Spleen (tissue), 7 donors: ENCODE data around the gene ZNF436.
A peak's percentile ranks its signal among the peaks of the same experiment; 100 is the strongest.

Experiments used
- CTCF ChIP-seq, 11 experiments: fragments of 200-600 bp in 7 of 11; fragments of 450-650 bp in 4 of 11; sonication (generic) in 4 of 11; IDR thresholded peaks in 8 of 11; conservative IDR thresholded peaks in 3 of 11; 1 replicate in 7 of 11; 2 replicates in 4 of 11; pipeline versions ENCODE4 v1.4.0 to v1.8.0; 2016 to 2021; ENCODE audit warnings: antibody characterized with exemption in 11 of 11, inconsistent platforms in 4 of 11, mild to moderate bottlenecking in 1 of 11
- POLR2A ChIP-seq, 3 donors: fragments of 450-650 bp; IDR thresholded peaks; one replicate each; pipeline ENCODE4 v1.5.1; 2017; ENCODE audit warnings: antibody characterized with exemption in 3 of 3, mild to moderate bottlenecking in 1 of 3
- POLR2AphosphoS5 ChIP-seq, 3 donors: sonication (generic); formaldehyde crosslinking; IDR thresholded peaks; one replicate each; pipeline ENCODE4 v1.5.1; 2017; ENCODE audit warnings: antibody characterized with exemption in 3 of 3
- donor health status: DM: no; HTN: no; CAD: no; lungs with moderate emphysema.
- donor health status: DM: no; HTN: no; CAD: no.
- donor health status: DM: no; HTN: no; CAD: no.

GRCh38 chr1:23331713-23332112 is 37.9 kb downstream of the ZNF436 start:
- TF ChIP-seq CTCF (IDR thresholded peaks at IDR 0.05 in 8 of 11, conservative IDR thresholded peaks at IDR 0.05 in 3 of 11) (no peak), POLR2AphosphoS5 (IDR thresholded peaks at IDR 0.05) (peak in 1 of 3 donors; percentile 26), POLR2A (IDR thresholded peaks at IDR 0.05) (no peak)
